Glomerular visceral epithelial cell (primary cell): ENCODE data around the gene CIRBP.

Source experiments
- DNase-seq: peaks from one replicate; pipeline ENCODE4 v3.0.0-alpha.2; 2016; ENCODE audit errors: extremely low spot score

Gene CIRBP

DNA sequence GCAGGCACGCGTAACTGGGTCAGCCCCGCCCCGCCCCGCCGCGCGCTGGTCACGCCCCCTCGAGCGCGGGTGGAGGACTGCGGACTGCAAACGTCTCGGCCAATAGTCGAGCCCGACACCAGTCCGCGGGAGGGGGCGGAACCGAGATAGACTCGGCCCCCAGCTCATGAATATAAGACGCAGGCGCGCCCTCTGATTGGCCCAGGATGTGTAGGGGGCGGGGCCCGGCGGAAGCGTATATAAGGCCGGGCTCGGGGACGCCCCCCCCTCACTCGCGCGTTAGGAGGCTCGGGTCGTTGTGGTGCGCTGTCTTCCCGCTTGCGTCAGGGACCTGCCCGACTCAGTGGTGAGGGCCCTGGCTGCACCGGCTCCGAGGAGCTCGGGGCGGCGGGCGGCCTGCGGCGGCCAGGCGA lies at the start of gene CIRBP:
TSS of gene CIRBP (plus strand) at position 268 of the 413 bp plus-strand sequence. CDS start 1,602 bp downstream, outside the sequence.
- DNase-seq, result peak; percentile 100

DNA sequence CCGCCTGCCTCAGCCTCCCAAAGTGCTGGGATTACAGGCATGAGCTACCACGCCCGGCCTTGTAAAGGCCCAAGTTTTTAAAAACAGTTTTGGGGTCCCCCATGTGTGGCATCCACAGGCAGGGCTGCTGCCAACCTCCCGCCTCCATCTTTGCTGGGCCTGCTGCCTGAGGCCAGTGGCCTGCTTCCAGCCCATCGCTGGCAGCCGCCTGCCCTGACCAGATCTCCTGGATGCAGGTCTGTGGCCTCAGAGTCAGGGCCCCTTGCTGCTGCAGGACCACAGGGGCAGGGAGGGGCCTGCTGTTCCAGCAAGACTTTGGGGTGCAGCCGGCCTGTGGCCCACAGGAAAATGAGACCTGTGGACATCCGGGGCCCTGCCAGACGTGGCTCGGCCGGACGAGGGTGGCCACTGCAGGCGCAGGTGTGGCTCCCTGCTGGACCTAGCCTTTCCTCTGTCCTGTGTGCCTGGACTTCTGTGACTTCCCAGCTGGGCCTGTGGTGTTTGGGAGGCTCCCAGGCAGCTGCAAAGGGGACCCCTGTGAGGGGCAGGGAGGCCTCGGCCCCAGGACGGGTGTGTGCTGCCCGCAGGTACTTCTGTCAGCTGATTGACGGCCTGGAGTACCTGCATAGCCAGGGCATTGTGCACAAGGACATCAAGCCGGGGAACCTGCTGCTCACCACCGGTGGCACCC lies 49.2 kb upstream of the CIRBP start:
- DNase-seq, result no peak

GRCh38 chr19:1220477-1220930 lies 48.6 kb upstream of the CIRBP start:
- DNase-seq, result no peak

DNA sequence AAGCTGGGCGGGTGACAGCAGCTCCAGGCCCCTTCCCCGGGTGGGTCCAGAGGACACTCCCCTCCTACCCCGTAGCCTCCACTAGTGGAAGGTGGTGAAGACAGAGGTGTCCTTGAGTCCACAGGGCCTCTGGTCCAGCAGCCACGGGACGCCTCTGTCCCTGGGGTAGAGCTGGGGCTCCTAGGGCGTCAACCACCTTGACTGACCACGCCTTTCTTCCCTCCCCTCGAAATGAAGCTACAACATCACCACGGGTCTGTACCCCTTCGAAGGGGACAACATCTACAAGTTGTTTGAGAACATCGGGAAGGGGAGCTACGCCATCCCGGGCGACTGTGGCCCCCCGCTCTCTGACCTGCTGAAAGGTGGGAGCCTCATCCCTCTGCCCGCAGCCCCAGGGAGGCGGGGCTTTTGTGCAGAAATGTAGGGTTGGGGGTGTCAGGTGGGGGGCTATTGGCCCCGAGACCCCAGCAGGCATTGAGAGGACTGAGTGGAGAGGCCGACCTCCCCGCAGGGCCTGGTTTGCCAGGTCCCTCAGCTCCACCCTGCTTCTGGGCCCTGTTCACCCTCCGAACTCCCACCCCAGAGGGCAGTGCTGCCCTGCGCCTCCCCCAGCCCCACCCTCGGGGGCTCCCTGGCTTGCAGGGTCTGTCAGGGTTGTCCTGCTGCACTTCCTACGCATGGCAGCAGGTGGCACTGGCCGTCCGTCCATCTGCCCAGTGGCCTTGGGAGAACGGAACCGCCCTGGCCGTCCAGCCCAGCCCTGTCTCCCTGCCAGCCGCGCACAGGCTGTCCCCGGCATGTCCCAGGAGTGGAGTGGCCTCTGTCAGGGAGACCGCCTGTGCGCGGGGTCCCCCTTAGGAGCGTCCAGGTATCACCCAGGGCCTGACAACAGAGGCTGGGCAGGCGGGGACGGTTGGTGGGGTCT lies 47.9 kb upstream of the CIRBP start:
- peak; percentile 43 for DNase-seq

DNA sequence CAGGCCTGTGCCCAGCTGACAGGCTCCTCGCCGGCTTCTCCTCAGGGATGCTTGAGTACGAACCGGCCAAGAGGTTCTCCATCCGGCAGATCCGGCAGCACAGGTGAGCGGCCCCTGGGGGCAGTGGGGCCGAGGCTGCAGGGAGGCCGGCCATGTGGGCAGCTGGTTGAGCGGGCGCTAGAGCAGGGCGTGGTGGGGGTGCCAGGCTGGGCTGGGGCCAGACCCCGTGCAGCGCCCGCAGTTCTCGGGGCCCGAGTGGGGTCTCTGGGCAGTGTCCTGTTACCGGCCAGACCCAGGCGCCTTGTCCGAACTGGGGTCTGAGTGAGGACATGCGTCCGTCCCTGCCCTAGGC lies 47.3 kb upstream of the CIRBP start:
- no peak for DNase-seq

- DNase-seq, result no peak
These were observed 46.7 kb upstream of the CIRBP start for GRCh38 chr19:1222394-1222793.

GRCh38 chr19:1223018-1223855 lies 45.9 kb upstream of the CIRBP start:
- peak; percentile 57 for DNase-seq

DNA sequence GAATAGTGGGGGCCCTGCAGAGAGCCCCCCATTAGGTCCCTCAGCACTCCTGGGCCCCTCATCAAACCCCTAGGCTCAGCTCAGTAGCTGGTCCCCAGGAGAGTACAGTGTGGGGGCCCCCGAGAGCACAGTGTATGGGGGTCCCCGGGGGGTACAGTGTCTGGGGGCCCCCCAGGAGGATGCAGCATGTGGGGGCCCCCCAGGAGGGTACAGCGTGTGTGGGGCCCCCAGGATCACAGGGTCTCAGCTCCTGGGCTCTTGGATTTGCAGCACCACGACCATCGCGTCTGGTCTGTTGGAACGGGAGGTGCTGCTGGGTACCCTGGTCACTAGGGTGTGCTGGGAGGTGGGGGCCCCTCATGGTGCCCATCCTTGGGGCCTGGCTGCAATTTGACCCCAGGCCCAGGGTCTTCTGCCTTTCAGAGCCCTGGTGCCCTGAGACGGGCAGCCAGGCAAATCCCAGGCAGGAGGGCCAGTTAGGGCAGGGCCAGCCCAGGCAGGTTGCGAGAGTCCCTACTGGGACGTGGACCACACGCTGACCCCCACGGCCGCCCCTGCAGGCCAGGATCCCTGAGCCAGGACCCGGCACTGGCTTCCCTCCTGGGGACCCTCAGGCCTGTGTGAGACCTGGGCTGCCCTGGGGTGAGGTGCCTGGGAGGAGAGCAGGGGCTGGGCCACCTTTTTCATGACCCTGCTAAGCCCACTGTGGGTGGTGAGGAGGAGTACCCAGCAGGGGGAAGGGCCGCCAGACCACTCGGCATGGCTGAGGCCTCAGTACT lies 44.9 kb upstream of the CIRBP start:
- no peak for DNase-seq

DNA sequence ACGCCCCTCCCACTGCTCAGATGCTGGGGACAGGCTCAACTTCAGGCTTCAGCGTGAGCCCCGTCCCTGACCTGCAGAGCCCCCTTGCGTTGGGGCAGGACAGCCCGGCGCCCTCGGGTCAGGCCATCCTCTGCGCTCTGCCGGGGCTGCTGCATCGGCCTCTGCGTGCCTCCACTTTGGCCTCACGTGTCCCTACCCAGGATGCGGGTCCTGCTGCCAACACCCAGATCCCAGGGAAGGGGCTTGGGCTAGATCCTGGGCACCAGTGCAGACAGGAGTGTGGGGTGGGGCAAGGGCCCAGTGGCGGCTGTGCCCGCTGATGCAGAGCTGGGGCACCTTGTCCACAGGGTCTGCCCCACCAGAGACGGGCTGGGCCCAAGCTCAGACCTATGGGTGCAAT lies 44.3 kb upstream of the CIRBP start:
- no peak for DNase-seq

DNA sequence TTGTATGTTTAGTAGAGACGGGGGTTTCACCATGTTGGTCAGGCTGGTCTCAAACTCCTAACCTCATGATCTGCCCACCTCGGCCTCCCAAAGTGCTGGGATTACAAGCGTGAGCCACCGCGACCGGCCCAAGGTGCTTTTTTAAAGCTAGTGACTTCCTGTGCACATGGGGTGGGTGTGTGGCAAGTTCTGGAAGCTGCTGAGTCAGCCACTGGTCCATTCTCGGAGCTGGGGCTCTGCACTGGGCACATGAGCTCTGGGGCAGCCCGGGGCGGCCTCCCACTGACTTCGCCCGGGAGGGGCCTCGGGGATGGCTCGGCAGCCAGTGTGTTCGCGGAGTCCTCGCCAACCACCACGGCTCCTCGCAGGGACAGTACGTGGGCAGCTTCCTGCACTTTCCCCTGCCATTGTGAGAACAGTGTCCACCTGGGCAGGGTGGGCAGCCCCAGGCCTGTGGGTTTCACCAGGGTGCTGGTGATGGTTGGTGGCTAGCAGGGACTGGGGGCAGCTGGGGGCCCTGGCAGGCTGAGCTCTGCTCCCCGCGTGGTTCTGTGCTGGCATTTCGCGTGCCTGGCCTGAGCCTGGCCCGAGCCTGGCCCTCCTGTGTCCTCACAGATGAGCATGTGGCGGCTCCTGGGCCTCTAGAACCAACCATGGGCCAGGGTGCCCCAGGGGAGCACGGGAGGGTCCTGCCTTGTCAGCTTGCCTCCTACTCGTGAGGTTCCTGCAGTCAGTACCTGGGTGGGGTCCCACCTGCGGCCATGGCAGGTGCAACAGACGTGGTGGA lies 43.5 kb upstream of the CIRBP start:
- DNase-seq, result no peak

DNA sequence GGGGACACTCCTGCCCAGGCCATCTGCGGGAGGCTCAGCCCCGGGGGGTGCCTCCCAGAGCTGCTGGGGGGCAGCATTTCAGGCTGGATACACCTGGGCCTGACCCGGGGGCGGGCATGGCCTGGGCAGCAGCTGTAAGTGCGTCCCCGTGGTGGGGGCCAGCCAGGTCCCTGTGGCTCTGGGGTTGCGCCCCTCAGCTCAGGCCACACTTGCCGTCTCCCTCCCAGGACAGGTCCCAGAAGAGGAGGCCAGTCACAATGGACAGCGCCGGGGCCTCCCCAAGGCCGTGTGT lies 43.0 kb upstream of the CIRBP start:
- no peak for DNase-seq

DNA sequence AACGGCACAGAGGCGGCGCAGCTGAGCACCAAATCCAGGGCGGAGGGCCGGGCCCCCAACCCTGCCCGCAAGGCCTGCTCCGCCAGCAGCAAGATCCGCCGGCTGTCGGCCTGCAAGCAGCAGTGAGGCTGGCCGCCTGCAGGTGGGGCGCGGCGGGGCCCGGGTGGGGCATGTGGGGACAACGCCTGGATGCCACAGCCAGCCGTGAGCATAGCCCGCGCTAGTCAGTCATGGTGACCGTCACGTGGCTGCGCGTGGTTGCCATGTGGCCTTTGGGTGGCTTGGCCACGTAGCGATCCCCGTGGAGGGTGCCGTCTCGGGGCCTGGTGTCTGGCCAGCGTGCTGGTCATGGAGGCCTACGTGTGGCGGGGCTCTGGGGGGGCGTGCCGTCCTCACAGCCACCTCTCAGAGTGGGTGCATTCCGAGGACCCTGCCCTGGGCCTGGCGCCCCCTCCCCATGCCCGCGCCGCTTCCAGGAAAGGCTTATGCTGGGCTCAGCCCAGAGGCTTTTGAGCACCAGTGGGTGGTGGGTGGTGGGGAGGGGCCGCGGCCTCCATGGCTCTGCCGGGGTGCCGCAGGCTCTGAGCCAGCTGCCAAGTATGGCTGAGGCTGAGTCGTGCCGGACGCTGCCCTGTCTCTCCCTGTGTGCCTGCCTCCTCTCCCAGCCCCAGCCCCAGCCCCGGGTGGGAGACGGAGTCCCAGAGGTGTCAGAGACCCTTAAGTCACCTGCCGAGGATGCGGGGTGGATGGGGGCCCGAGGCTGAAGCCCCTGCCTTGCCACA lies 42.4 kb upstream of the CIRBP start:
- no peak for DNase-seq

GRCh38 chr19:1227304-1228054 lies 41.7 kb upstream of the CIRBP start:
- no peak for DNase-seq

- DNase-seq, result no peak
These were observed 40.8 kb upstream of the CIRBP start for GRCh38 chr19:1228161-1228957.

DNA sequence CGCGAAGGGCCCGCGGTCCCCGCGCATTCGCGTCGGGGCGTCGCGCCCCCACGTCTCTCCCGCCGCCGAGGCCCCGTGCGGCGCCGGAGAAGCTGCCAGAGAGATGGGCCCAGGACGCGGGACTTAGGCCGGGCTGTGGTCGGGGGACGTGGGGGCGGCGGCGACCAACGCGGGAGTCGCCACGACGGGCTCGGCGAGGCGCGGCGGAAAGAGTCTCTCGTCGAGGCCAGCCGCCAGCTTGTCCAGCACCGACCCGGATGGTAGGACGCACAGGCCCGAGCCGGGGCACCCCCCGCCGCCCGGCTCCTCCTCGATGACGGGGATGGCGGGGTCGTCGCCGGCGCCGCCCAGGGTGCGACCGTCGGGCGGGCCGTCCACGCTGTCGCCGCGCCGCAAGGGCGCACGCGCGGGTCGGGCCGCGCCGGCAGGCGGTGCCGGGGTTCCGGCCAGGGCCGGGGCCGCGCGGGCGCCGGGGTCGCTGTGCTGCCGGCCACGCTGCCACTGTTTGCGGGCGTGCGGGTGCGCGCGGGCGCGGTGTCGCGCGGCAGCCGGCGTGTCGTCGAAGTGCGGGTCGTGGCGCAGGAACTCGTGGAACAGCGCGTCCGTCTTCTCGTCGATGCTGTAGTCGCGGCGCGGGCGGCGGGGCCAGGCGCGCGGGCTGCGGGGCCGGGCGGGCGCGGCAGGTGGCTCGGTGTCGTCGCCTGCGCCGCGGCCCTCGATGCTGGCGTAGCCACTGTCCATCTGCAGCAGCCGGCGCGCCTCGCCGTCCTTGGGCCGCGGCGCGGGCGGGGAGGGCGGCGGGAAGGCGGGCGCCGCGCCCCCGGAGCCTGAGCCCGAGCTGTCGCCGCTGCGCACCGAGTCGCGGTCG lies 39.8 kb upstream of the CIRBP start:
- DNase-seq, result no peak

DNA sequence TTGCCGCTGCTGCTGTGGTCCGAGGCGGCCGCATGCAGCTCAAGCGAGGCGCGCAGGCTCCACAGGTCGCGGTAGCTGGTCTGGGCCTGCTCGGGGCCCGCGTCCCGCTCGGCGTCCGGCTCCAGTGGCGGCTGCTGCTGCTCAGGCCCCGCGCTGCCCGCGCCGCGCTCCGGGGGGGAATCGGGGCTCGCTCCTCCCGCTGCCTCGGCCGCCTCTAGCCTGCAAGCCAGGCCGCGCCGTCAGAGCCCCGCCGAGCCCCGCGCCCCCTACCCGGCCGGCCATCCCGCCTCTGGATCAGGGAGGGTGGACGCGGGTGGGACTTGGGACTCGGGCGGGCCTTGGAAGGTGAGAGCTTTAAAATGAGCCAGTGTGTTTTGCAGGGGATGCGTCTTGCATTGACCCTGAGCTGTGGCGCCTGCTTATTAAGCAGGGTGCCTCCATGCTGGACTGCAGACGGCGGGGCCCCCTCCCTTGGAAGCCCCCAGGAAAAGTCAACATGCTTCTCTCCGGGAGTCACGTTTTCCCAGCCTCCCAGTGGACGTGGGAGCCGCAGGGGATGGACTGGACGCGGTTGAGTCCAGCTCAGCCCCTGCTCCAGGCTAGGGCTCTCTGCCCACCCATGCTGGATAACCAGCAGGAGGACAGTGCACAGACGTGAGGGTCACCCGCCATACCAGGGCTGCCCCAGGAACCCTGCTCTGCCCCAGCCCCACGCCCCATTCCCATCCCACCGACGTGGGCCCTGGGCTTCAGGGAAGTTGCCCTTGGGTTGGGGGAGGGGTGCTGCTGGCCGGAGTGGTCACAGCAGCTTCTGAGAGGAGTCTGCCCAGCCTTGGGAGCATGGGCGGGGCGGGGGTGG lies 39.0 kb upstream of the CIRBP start:
- no peak for DNase-seq
